Fibroblast of lung (primary cell): ENCODE data around the gene DIS3L2.

Source experiments
- EZH2 ChIP-seq: IDR thresholded peaks from 2 replicates; pipeline ENCODE4 v1.5.1; 2012; ENCODE audit warnings: low read length, control low read depth, mild to moderate bottlenecking; ENCODE audit errors: missing control alignments
- TF ChIP-seq, protein P1 (sequence below), 2 donors: IDR thresholded peaks in 1 of 2; conservative IDR thresholded peaks in 1 of 2; 1 replicate in 1 of 2; 2 replicates in 1 of 2; pipeline ENCODE4 v1.5.1; 2011 to 2012; ENCODE audit warnings: low read length in 2 of 2, control low read depth in 1 of 2, inconsistent platforms in 1 of 2, low read depth in 1 of 2, mild to moderate bottlenecking in 1 of 2

DNA sequence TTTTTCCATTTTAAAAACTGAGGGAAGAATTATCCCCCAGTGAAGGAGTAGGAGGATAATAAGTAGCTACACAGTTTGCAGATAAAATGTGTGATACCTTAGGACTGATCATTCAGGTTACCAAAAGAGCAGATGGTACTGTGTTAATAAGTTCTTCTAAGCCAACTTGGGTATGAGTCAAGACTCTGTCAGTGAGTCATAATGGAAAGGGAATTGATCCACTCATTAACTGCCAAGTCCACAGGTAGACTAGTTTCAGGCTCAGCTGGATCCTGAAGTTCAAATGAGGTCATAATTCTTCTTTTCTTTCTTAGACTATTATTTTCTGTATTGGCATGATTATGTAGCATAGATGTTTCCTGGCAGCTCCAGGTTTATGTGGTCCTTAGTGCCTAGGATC, 274.7 kb downstream of the DIS3L2 start:
- TF ChIP-seq, protein P1, sequence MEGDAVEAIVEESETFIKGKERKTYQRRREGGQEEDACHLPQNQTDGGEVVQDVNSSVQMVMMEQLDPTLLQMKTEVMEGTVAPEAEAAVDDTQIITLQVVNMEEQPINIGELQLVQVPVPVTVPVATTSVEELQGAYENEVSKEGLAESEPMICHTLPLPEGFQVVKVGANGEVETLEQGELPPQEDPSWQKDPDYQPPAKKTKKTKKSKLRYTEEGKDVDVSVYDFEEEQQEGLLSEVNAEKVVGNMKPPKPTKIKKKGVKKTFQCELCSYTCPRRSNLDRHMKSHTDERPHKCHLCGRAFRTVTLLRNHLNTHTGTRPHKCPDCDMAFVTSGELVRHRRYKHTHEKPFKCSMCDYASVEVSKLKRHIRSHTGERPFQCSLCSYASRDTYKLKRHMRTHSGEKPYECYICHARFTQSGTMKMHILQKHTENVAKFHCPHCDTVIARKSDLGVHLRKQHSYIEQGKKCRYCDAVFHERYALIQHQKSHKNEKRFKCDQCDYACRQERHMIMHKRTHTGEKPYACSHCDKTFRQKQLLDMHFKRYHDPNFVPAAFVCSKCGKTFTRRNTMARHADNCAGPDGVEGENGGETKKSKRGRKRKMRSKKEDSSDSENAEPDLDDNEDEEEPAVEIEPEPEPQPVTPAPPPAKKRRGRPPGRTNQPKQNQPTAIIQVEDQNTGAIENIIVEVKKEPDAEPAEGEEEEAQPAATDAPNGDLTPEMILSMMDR (conservative IDR thresholded peaks at IDR 0.05 in 1 of 2, IDR thresholded peaks at IDR 0.05 in 1 of 2; ENCODE audit: low read depth in 1 of 2, low read length in 2 of 2), result no peak
- TF ChIP-seq EZH2, result no peak
